GM18873 (cell line): ENCODE measurements around the gene F2R.
"Not testable (repeated sequence)": the region's sequence is repeated elsewhere in the genome, so short reads cannot be mapped to it uniquely, and the experiment has no call there.

ENCODE experiments used
- ATAC-seq: cut with Tn5 transposase; IDR thresholded peaks from one replicate; pipeline ENCODE4 v1.9.1; 2021; ENCODE audit warnings: mild to moderate bottlenecking, moderate library complexity, moderate number of reproducible peaks; ENCODE audit not compliant: unreplicated experiment, low FRiP score

The F2R gene

DNA sequence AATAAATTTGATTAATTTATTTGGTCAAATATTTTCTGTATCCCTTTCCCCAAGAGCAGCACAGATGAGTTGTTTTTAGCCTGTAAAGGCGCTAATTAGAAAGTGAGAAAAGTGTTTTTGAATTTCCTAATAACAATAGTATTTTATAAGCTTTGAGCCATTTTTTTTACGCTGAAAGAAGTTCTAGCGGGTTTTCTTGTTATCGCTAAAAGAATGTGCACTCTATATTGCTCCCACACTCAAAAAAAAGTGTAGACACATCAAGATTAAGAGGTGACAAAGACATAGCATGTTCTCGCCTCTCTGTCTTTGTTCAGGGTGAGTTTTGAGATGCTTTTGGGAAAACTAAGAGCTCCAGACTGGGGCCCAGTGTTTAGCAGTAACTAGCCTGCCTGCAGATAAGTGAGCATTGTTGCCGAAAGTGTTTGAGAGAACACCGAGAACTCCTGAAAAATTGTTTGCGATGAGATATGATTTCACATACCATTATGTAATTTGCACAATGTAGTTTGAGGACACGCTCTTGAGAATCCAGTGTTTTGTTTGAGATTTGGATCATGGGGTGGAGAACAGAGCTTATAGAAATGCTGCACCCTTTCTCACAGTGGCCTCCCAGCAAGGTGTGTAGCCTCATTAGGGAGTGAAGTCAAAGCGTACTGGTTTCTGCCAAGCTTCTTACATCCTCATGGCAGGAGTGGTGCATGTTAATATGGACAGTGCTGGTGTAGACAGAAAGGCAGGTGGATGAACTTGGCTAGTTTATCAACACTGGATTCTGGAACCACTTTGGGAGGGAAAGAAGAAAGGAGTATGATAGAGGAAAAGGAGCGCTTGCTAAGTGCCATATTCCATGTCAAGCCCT, 1.5 kb downstream of the F2R start:
- no peak for ATAC-seq

- no peak for ATAC-seq
These were observed 2.5 kb downstream of the F2R start for GRCh38 chr5:76718381-76718832.

GRCh38 chr5:76718880-76719279, 3.0 kb downstream of the F2R start:
- no peak for ATAC-seq

GRCh38 chr5:76720988-76721569, 5.2 kb downstream of the F2R start:
- peak; percentile 85 for ATAC-seq

DNA sequence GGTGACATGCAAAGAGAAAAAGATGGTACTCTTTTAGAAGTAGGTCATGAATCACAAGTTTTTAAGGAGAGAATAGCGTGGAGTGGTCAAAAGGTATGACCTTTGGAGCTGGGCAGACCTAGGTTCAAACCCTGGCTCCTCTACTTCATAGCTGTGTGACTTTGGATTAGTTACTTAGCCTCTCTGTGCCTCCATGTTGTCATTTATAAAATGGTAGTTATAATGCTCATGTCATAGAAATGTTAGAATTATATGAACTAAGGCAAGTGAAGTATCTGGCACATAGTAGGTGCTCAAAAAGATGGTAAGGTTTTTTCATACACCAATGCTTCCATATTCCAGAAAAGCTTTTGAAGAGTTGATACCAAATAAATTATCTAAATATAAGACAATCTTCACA, 7.3 kb downstream of the F2R start:
- no peak for ATAC-seq

- no peak for ATAC-seq
These were observed 8.0 kb downstream of the F2R start for GRCh38 chr5:76723906-76724305.

DNA sequence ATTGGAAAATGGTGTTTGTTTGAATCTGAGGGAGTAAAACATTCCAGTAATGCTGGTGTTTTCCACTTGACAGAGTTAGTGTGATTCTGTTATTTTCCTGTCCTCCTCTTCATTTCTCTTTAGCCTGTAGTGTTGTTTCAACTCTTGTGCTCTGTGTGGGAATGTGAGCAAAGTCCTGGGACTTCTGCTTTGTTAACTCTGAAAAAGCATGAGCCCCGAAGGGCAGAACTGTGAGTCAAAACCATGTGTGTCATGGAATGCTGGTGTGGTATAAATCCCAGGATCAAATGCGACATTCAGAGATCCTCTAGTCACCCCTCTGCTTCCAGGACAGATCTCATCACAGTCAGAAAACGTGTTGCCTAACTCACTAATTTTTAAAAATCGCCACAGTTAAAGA, 8.9 kb downstream of the F2R start:
- ATAC-seq, result no peak

DNA sequence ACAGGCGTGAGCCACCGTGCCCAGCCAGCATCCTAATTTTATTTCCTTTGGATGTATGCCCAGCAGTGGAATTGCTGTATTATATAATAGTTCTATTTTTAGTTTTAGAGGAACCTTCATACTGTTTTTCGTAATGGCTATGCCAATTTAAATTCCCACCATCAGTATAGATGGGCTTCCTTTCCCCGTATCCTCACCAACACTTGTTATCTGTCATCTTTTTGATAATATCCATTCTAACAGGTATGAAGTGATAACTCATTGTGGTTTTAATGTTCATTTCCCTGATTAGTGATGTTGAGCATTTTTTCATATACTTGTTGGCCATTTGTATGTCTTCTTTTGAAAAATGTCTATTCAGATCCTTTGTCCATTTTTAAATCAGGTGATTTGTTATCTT, 13.0 kb downstream of the F2R start:
- ATAC-seq, result no peak

DNA sequence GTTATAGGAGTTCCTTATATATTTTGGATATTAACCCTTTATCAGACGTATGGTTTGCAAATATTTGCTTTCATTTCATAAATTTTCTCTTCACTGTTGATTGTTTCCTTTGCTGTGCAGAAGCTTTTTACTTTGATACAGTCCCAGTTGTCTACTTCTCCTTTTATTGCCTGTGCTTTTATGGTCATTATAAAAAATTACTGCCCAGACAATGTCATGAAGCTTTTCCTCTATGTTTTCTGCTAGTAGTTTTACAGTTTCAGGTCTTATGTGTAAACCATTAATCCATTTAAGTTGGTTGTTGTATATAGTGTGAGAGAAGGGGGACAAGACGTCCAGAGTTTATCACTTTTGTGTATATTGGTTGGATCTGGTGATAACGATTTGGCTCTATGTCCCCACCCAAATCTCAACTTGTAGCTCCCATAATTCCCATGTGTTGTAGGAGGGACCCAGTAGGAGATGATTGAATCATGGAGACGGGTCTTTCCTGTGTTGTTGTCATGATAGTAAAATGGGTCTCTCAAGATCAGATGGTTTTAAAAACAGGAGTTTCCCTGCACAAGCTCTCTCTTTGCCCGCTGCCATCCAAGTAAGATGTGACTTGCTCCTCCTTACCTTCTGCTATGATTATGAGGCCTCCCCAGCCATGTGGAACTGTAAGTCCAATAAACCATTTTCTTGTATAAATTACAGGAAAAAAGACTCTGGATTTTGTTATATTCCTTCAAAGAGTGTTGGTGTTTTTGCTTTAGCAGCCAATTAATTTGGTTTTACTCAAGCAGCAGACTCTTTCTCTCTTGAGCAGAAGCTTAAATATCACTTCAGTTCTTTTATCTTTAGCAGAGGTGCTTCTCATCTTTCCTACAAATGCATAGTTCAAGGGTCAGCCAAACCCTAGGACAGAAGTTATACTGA, 13.7 kb downstream of the F2R start:
- ATAC-seq, result no peak

GRCh38 chr5:76732405-76733048, 16.6 kb downstream of the F2R start:
- no peak for ATAC-seq

GRCh38 chr5:76733049-76733417, 17.1 kb downstream of the F2R start:
- no peak for ATAC-seq

DNA sequence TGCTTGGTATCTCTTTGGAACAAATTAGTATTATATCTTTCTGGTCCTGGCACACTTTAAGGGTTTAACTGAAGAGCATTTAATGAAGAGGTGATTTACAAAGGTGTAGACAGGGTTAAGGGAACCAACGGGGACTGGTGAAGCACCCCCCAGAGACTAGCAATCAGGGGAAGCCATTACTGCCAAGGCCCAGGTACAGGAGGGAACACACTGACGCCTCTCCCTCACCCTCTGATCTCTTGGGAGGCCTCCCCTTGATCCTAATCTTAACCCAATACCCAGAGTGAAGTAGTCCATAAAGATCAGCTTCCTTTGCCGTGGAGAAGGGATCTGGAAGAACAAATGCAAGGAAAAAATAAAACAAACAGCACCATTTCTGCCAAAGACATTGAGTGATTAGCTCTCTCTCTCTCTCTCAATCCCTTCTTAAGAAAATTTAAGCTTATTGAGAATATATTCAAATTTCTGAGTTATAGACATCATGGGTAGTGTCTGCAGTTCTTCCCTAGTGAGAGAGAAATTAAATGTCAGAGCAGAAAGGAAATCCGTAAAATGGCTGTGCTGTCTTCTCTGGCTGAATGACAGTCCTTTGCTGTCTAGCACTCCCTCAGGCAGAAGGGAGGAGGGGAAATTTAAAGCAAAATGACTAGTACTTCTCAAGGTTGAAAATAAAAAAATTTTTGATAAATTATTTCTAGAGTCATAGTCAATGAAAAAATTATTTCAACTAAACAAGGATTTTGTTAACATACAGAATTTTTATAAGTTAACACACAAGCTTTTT, 20.0 kb downstream of the F2R start:
- ATAC-seq, result no peak

GRCh38 chr5:76736679-76737556, 21.0 kb downstream of the F2R start:
- ATAC-seq, result no peak

GRCh38 chr5:76737846-76738245, 21.9 kb downstream of the F2R start:
- ATAC-seq, result no peak

DNA sequence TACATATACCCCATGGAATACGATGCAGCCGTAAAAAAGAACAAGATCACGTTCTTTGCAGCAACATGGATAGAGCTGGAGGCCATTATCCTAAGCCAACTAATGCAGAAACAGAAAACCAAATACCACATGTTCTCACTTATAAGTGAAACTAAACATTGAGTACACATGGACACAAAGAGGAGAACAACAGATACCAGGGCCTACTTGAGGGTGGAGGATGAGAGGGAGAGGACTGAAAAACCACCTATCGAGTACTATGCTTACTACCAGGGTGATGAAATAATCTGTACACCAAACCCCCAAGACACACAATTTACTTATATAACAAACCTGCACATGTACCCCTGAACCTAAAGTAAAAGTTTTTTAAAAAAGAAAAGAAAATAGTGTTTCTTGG, 25.6 kb downstream of the F2R start:
- not testable (repeated sequence) for ATAC-seq

DNA sequence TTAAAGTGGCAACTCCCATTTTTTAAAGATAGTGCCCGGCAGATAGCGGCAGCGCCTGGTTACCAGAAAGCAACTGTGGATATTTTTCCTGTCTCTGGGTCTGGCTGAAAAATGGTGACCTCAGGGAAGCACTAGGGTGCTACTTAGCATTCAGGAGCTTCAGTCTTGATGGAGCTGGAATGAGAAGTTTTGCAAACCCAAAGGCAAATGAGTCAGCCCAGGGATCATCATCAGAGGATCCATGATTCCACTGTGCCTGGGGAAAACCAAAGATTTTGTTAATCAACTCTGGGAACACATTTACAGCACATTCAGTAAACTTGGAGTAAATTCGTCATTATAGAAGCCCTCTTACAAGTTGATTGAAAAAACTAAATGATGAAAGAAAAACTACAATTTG, 26.7 kb downstream of the F2R start:
- no peak for ATAC-seq

- no peak for ATAC-seq
These were observed 28.7 kb downstream of the F2R start for GRCh38 chr5:76744632-76745031.

GRCh38 chr5:76745670-76746069, 29.7 kb downstream of the F2R start:
- ATAC-seq, result no peak

DNA sequence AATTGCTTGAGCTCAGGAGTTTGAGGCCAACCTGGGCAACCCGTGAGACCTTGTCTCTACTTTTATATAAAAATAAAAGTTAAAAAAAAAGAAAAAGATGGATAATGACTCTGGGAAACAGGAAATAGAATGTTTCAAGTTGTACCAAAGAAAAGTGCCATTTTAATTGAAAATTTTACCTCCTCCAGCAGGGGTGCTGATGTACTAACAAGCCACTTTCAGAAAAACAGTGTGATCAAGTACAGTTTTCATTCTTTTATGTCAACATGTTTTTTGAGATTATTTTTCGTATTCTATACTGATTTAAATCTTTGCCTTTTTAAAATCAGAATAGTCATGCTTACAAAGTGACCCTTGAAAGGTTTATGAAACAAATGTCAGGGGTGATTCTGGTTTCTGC, 30.8 kb downstream of the F2R start:
- ATAC-seq, result no peak
